ENCODE data around the gene MMP24. TPM values are rescaled to one million over a fixed set of nuclear protein-coding genes. Genes with fewer than 3 reads are reported as not detected.
A peak's percentile ranks its signal among the peaks of the same experiment; 100 is the strongest.

Gene MMP24
- total RNA-seq, 3 donors from 2014 or later: 0.80 to 2.5 (median 0.98) TPM

- H3K36me3 ChIP-seq: no peaks in the 10 kb centered on the region
- TF ChIP-seq CTCF (IDR thresholded peaks at IDR 0.05): no peak
- no peak overlapping the region for H3K27ac ChIP-seq
- H3K4me3 ChIP-seq: peak overlapping the region in 1 of 3 donors; percentile 55
- DNase-seq (ENCODE audit: low spot score in 2 of 2): no peak
- no peaks in the 10 kb centered on the region for H3K4me1 ChIP-seq
- H3K27me3 ChIP-seq: no peaks in the 10 kb centered on the region
- intact Hi-C loops (cut with DNase I; ENCODE audit: low total_unique reads): no loop called here
- H3K9me3 ChIP-seq: no peaks in the 10 kb centered on the region
Observed at GRCh38 chr20:35225319-35226125, 968 bp upstream of the MMP24 start.

- H3K4me3 ChIP-seq: peak overlapping the region in 2 of 3 donors; percentile 40 to 67
- DNase-seq (ENCODE audit: low spot score in 2 of 2): no peak
Observed at GRCh38 chr20:35226884-35227681, 593 bp downstream of the MMP24 start.

GRCh38 chr20:35232575-35232974 is 6.1 kb downstream of the MMP24 start:
- no peak for TF ChIP-seq CTCF (IDR thresholded peaks at IDR 0.05)
- no peak for TF ChIP-seq POLR2A (IDR thresholded peaks at IDR 0.05)
- no peak for TF ChIP-seq POLR2AphosphoS5 (IDR thresholded peaks at IDR 0.05)
- H3K4me3 ChIP-seq: no peak overlapping the region
- no peaks in the 10 kb centered on the region for H3K9me3 ChIP-seq
- intact Hi-C loops (cut with DNase I; ENCODE audit: low total_unique reads): no loop called here
- H3K27me3 ChIP-seq: no peaks in the 10 kb centered on the region
- H3K4me1 ChIP-seq: no peaks in the 10 kb centered on the region
- H3K27ac ChIP-seq: no peak overlapping the region
- H3K36me3 ChIP-seq: no peaks in the 10 kb centered on the region
- no peak for DNase-seq (ENCODE audit: low spot score in 2 of 2)

More at GRCh38 chr20:35226884-35227681, 593 bp downstream of the MMP24 start:
- no peak for TF ChIP-seq CTCF (IDR thresholded peaks at IDR 0.05)
- H3K27ac ChIP-seq: no peak overlapping the region
- no peaks in the 10 kb centered on the region for H3K9me3 ChIP-seq
- no peaks in the 10 kb centered on the region for H3K36me3 ChIP-seq
- H3K27me3 ChIP-seq: no peaks in the 10 kb centered on the region
- no peaks in the 10 kb centered on the region for H3K4me1 ChIP-seq
- intact Hi-C loops (cut with DNase I; ENCODE audit: low total_unique reads): no loop called here

GRCh38 chr20:35235881-35236280 is 9.4 kb downstream of the MMP24 start:
- H3K27me3 ChIP-seq: no peaks in the 10 kb centered on the region
- no peaks in the 10 kb centered on the region for H3K9me3 ChIP-seq
- intact Hi-C loops (cut with DNase I; ENCODE audit: low total_unique reads): no loop called here
- H3K4me1 ChIP-seq: no peaks in the 10 kb centered on the region
- peak in 1 of 2 donors; percentile 80 for DNase-seq (ENCODE audit: low spot score in 2 of 2)
- no peaks in the 10 kb centered on the region for H3K36me3 ChIP-seq
- peak overlapping the region in 1 of 2 donors; percentile 4 for H3K27ac ChIP-seq
- TF ChIP-seq POLR2A (IDR thresholded peaks at IDR 0.05) (no peak), POLR2AphosphoS5 (IDR thresholded peaks at IDR 0.05) (peak in 1 of 3 donors; percentile 18)
- H3K4me3 ChIP-seq: no peak overlapping the region

- H3K9me3 ChIP-seq: no peaks in the 10 kb centered on the region
- H3K36me3 ChIP-seq: no peaks in the 10 kb centered on the region
- no peak for DNase-seq (ENCODE audit: low spot score in 2 of 2)
- H3K27me3 ChIP-seq: no peaks in the 10 kb centered on the region
- no peak overlapping the region for H3K4me3 ChIP-seq
- TF ChIP-seq POLR2A (IDR thresholded peaks at IDR 0.05): no peak
- no peaks in the 10 kb centered on the region for H3K4me1 ChIP-seq
- no peak overlapping the region for H3K27ac ChIP-seq
- intact Hi-C loops (cut with DNase I; ENCODE audit: low total_unique reads): no loop called here
Observed at GRCh38 chr20:35237486-35237885, 11.0 kb downstream of the MMP24 start.

GRCh38 chr20:35238170-35238569 is 11.7 kb downstream of the MMP24 start:
- H3K4me1 ChIP-seq: no peaks in the 10 kb centered on the region
- H3K9me3 ChIP-seq: no peaks in the 10 kb centered on the region
- H3K27ac ChIP-seq: no peak overlapping the region
- no peak for DNase-seq (ENCODE audit: low spot score in 2 of 2)
- H3K27me3 ChIP-seq: no peaks in the 10 kb centered on the region
- intact Hi-C loops (cut with DNase I; ENCODE audit: low total_unique reads): no loop called here
- TF ChIP-seq CTCF (IDR thresholded peaks at IDR 0.05): no peak
- TF ChIP-seq POLR2A (IDR thresholded peaks at IDR 0.05): no peak
- TF ChIP-seq POLR2AphosphoS5 (IDR thresholded peaks at IDR 0.05): no peak
- H3K4me3 ChIP-seq: no peak overlapping the region
- no peaks in the 10 kb centered on the region for H3K36me3 ChIP-seq
